SK-N-SH treated with all-trans-retinoic acid at 6 μM for 48 hours (cell line): ENCODE data around the gene IMMP2L.

ENCODE experiments used
- ATAC-seq: fragments of 200-7000 bp; cut with Tn5 transposase; 3 replicates; pipeline ENCODE4 v1.9.1; 2020; ENCODE audit warnings: mild to moderate bottlenecking, moderate library complexity
- ARNTL ChIP-seq: fragments of 450-650 bp; formaldehyde crosslinking; IDR thresholded peaks from 2 replicates; pipeline ENCODE4 v1.5.0; 2020; ENCODE audit warnings: low read depth, mild to moderate bottlenecking, moderate library complexity, borderline replicate concordance
- BACH2 ChIP-seq: fragments of 250-450 bp; sonication (Bioruptor Pico); IDR thresholded peaks from 2 replicates; pipeline ENCODE4 v1.9.0; 2021; ENCODE audit warnings: mild to moderate bottlenecking, borderline replicate concordance
- CSDC2 ChIP-seq: fragments of 250-450 bp; sonication (Bioruptor Pico); IDR thresholded peaks from 2 replicates; pipeline ENCODE4 v1.5.0; 2020; ENCODE audit warnings: mild to moderate bottlenecking, moderate library complexity
- ESRRG ChIP-seq: fragments of 250-450 bp; sonication (Bioruptor Pico); IDR thresholded peaks from 2 replicates; pipeline ENCODE4 v1.6.1; 2021; ENCODE audit warnings: mild to moderate bottlenecking
- GLIS3 ChIP-seq: fragments of 250-450 bp; sonication (Bioruptor Pico); IDR thresholded peaks from 2 replicates; pipeline ENCODE4 v1.5.0; 2020; ENCODE audit warnings: mild to moderate bottlenecking, moderate library complexity
- ISL1 ChIP-seq: fragments of 250-450 bp; sonication (Bioruptor Pico); IDR thresholded peaks from 2 replicates; pipeline ENCODE4 v2.1.2; 2022; ENCODE audit warnings: mild to moderate bottlenecking, moderate library complexity
- OSR1 ChIP-seq: fragments of 250-450 bp; sonication (Bioruptor Pico); IDR thresholded peaks from 2 replicates; pipeline ENCODE4 v1.8.0; 2022; ENCODE audit warnings: moderate library complexity, mild to moderate bottlenecking, inconsistent platforms
- PATZ1 ChIP-seq: fragments of 250-450 bp; sonication (Bioruptor Pico); IDR thresholded peaks from 2 replicates; pipeline ENCODE4 v1.8.0; 2020; ENCODE audit warnings: mild to moderate bottlenecking, moderate library complexity, borderline replicate concordance
- PPARA ChIP-seq: fragments of 250-450 bp; sonication (Bioruptor Pico); IDR thresholded peaks from 2 replicates; pipeline ENCODE4 v1.5.0; 2020; ENCODE audit warnings: mild to moderate bottlenecking, borderline replicate concordance
- TCF4 ChIP-seq: fragments of 250-450 bp; sonication (Bioruptor Pico); IDR thresholded peaks from 2 replicates; pipeline ENCODE4 v1.8.0; 2021; ENCODE audit warnings: mild to moderate bottlenecking, moderate library complexity, borderline replicate concordance
- TOX ChIP-seq: fragments of 250-450 bp; sonication (Bioruptor Pico); IDR thresholded peaks from 2 replicates; pipeline ENCODE4 v1.8.0; 2021; ENCODE audit warnings: mild to moderate bottlenecking, moderate library complexity, borderline replicate concordance
- ZC3H10 ChIP-seq: fragments of 250-450 bp; sonication (Bioruptor Pico); IDR thresholded peaks from 2 replicates; pipeline ENCODE4 v1.5.1; 2021; ENCODE audit warnings: mild to moderate bottlenecking, moderate library complexity
- ZFP3 ChIP-seq: fragments of 250-450 bp; sonication (Bioruptor Pico); IDR thresholded peaks from 2 replicates; pipeline ENCODE4 v1.5.0; 2020; ENCODE audit warnings: mild to moderate bottlenecking, moderate library complexity
- ZFP30 ChIP-seq: fragments of 450-650 bp; formaldehyde crosslinking; IDR thresholded peaks from 2 replicates; pipeline ENCODE4 v1.5.0; 2022; ENCODE audit warnings: mild to moderate bottlenecking, moderate library complexity
- ZNF565 ChIP-seq: fragments of 450-650 bp; formaldehyde crosslinking; conservative IDR thresholded peaks from 2 replicates; pipeline ENCODE4 v1.5.0; 2020; ENCODE audit warnings: low read depth, mild to moderate bottlenecking, moderate library complexity
- ZNF70 ChIP-seq: fragments of 450-650 bp; formaldehyde crosslinking; IDR thresholded peaks from 2 replicates; pipeline ENCODE4 v1.5.0; 2020; ENCODE audit warnings: mild to moderate bottlenecking, moderate library complexity
- ZNF8 ChIP-seq: fragments of 450-650 bp; formaldehyde crosslinking; IDR thresholded peaks from 2 replicates; pipeline ENCODE4 v1.5.0; 2020; ENCODE audit warnings: mild to moderate bottlenecking, moderate library complexity
- TF ChIP-seq, protein P1 (sequence below): fragments of 250-450 bp; sonication (Bioruptor Pico); IDR thresholded peaks from 2 replicates; pipeline ENCODE4 v1.5.0; 2020; ENCODE audit warnings: mild to moderate bottlenecking, moderate library complexity
- TF ChIP-seq, protein P2 (sequence below): fragments of 250-450 bp; sonication (Bioruptor Pico); IDR thresholded peaks from 2 replicates; pipeline ENCODE4 v1.5.1; 2020; ENCODE audit warnings: low read depth, mild to moderate bottlenecking, moderate library complexity
- TF ChIP-seq, protein P3 (sequence below): fragments of 250-450 bp; sonication (Bioruptor Pico); IDR thresholded peaks from 2 replicates; pipeline ENCODE4 v1.5.1; 2021; ENCODE audit warnings: mild to moderate bottlenecking, moderate library complexity
- TF ChIP-seq, protein P4 (sequence below): fragments of 250-450 bp; sonication (Bioruptor Pico); IDR thresholded peaks from 2 replicates; pipeline ENCODE4 v1.8.0; 2021; ENCODE audit warnings: low read depth, mild to moderate bottlenecking, moderate library complexity, borderline replicate concordance

IMMP2L gene

DNA sequence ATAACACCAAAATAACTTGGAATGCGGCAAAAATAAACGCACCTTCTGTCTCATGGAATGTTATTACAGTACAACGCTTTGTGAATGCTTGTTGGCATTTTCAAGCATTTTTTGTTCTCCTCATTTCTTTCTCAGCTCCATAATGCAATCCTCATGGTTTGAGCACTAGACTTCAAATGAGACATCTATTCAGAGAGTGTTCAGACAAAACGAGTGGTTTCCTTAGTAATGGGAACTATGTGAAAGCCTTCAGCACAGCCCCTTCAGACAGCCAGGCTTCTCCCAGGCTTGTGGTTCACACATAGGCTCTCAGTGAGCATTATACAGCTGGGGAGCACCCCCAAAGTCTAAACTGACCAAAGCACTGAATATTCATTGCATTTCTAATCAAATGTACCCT is 479.9 kb downstream of the IMMP2L start:
- ATAC-seq = peak; percentile 28; the same call in 2 of the 3 replicates
- TF ChIP-seq ARNTL (no peak), ZC3H10 (CRISPR knock-in tag) (no peak), ZNF8 (CRISPR knock-in tag) (no peak), ZFP30 (no peak), CSDC2 (no peak), BACH2 (no peak), PPARA (no peak), OSR1 (no peak), ZNF70 (CRISPR knock-in tag) (no peak), TOX (no peak), PATZ1 (CRISPR knock-in tag) (no peak), ISL1 (no peak), ESRRG (CRISPR knock-in tag) (no peak), GLIS3 (CRISPR knock-in tag) (no peak), ZFP3 (CRISPR knock-in tag) (no peak)
- TF ChIP-seq, protein P1, sequence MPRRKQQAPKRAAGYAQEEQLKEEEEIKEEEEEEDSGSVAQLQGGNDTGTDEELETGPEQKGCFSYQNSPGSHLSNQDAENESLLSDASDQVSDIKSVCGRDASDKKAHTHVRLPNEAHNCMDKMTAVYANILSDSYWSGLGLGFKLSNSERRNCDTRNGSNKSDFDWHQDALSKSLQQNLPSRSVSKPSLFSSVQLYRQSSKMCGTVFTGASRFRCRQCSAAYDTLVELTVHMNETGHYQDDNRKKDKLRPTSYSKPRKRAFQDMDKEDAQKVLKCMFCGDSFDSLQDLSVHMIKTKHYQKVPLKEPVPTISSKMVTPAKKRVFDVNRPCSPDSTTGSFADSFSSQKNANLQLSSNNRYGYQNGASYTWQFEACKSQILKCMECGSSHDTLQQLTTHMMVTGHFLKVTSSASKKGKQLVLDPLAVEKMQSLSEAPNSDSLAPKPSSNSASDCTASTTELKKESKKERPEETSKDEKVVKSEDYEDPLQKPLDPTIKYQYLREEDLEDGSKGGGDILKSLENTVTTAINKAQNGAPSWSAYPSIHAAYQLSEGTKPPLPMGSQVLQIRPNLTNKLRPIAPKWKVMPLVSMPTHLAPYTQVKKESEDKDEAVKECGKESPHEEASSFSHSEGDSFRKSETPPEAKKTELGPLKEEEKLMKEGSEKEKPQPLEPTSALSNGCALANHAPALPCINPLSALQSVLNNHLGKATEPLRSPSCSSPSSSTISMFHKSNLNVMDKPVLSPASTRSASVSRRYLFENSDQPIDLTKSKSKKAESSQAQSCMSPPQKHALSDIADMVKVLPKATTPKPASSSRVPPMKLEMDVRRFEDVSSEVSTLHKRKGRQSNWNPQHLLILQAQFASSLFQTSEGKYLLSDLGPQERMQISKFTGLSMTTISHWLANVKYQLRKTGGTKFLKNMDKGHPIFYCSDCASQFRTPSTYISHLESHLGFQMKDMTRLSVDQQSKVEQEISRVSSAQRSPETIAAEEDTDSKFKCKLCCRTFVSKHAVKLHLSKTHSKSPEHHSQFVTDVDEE = no peak
- TF ChIP-seq, protein P2, sequence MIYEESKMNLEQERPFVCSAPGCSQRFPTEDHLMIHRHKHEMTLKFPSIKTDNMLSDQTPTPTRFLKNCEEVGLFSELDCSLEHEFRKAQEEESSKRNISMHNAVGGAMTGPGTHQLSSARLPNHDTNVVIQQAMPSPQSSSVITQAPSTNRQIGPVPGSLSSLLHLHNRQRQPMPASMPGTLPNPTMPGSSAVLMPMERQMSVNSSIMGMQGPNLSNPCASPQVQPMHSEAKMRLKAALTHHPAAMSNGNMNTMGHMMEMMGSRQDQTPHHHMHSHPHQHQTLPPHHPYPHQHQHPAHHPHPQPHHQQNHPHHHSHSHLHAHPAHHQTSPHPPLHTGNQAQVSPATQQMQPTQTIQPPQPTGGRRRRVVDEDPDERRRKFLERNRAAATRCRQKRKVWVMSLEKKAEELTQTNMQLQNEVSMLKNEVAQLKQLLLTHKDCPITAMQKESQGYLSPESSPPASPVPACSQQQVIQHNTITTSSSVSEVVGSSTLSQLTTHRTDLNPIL (CRISPR knock-in tag) = no peak
- TF ChIP-seq, protein P3, sequence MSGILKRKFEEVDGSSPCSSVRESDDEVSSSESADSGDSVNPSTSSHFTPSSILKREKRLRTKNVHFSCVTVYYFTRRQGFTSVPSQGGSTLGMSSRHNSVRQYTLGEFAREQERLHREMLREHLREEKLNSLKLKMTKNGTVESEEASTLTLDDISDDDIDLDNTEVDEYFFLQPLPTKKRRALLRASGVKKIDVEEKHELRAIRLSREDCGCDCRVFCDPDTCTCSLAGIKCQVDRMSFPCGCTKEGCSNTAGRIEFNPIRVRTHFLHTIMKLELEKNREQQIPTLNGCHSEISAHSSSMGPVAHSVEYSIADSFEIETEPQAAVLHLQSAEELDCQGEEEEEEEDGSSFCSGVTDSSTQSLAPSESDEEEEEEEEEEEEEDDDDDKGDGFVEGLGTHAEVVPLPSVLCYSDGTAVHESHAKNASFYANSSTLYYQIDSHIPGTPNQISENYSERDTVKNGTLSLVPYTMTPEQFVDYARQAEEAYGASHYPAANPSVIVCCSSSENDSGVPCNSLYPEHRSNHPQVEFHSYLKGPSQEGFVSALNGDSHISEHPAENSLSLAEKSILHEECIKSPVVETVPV (CRISPR knock-in tag) = no peak
- TF ChIP-seq, protein P4, sequence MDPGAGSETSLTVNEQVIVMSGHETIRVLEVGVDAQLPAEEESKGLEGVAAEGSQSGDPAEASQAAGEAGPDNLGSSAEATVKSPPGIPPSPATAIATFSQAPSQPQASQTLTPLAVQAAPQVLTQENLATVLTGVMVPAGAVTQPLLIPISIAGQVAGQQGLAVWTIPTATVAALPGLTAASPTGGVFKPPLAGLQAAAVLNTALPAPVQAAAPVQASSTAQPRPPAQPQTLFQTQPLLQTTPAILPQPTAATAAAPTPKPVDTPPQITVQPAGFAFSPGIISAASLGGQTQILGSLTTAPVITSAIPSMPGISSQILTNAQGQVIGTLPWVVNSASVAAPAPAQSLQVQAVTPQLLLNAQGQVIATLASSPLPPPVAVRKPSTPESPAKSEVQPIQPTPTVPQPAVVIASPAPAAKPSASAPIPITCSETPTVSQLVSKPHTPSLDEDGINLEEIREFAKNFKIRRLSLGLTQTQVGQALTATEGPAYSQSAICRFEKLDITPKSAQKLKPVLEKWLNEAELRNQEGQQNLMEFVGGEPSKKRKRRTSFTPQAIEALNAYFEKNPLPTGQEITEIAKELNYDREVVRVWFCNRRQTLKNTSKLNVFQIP (CRISPR knock-in tag) = no peak

DNA sequence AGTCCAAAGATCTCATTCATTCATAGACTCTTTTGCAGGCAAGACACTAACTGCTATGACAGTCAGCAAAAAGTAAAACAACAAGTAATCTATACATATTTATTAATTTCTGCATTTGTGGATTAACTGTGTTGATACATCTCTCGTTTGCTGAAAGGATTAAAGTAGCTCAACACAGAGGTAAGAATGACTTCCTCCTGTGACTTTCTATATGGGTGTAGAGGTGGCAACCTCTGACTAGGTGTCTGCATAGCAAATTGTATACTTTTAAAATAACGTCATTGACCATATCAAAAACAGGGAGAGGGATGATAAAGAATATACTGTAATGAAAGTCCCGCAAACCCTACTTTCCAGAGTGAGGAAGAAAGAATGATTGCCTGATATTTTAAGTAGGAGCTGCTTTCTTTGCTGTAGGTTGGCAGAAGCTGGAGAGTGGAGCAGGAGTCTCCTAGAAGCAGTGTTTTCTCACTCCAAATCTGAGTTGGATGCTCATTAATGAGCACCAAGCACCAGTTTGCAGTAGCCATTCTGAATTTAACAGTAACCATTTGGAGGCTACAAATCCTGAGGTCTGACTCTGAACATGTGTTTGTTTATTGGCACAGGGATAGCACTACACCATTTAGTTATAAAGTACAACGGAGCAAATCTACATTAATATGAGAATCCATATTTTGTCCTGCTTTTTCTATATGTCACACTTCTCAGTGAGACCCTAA is 480.6 kb downstream of the IMMP2L start:
- ATAC-seq = no peak
- no peak for TF ChIP-seq ZNF8 (CRISPR knock-in tag)
- TF ChIP-seq OSR1 = no peak
- TF ChIP-seq, protein P2 (CRISPR knock-in tag) = no peak
- TF ChIP-seq, protein P4 (CRISPR knock-in tag) = no peak
- TF ChIP-seq ARNTL = no peak
- no peak for TF ChIP-seq ZNF565
- TF ChIP-seq ESRRG (CRISPR knock-in tag) = no peak
- no peak for TF ChIP-seq TCF4 (CRISPR knock-in tag)
- TF ChIP-seq, protein P3 (CRISPR knock-in tag) = no peak
